Stomach (tissue), 9 donors: Measurements from ENCODE around the gene TP53. TPM values are rescaled to one million over a fixed set of nuclear protein-coding genes. Genes with fewer than 3 reads are reported as not detected.

Source experiments
- DNase-seq, 2 donors: peaks; one replicate each; pipeline versions ENCODE4 v3.0.0 to v3.0.0-alpha.2; 2013 to 2019
- H3K27ac ChIP-seq, 5 donors: fragments of 200-600 bp in 4 of 5; sonication (generic) in 4 of 5; one replicate each; pipeline ENCODE4 v1.5.1; 2013 to 2019; ENCODE audit warnings: mild to moderate bottlenecking in 1 of 5, moderate library complexity in 1 of 5
- H3K27me3 ChIP-seq, 3 donors: fragments of 200-600 bp; sonication (generic); one replicate each; pipeline ENCODE4 v1.5.1; 2017 to 2019; ENCODE audit warnings: mixed run types in 1 of 3
- H3K36me3 ChIP-seq, 4 donors: fragments of 200-600 bp; sonication (generic); 1 replicate in 3 of 4; 2 replicates in 1 of 4; pipeline ENCODE4 v1.5.1; 2016 to 2019
- H3K4me1 ChIP-seq, 4 donors: fragments of 200-600 bp; sonication (generic); one replicate each; pipeline ENCODE4 v1.5.1; 2016 to 2019
- H3K4me3 ChIP-seq, 4 donors: fragments of 200-600 bp; sonication (generic) in 3 of 4; one replicate each; pipeline ENCODE4 v1.5.1; 2016 to 2019; ENCODE audit warnings: mild to moderate bottlenecking in 1 of 4
- H3K9me3 ChIP-seq, 4 donors: fragments of 200-600 bp; sonication (generic); one replicate each; pipeline ENCODE4 v1.5.1; 2016 to 2019
- CTCF ChIP-seq, 7 experiments: fragments of 450-650 bp in 4 of 7; fragments of 200-600 bp in 3 of 7; sonication (generic) in 3 of 7; IDR thresholded peaks; one replicate each; pipeline ENCODE4 v1.5.1; 2016 to 2019; ENCODE audit warnings: antibody characterized with exemption in 7 of 7, control low read depth in 2 of 7, mild to moderate bottlenecking in 1 of 7
- EP300 ChIP-seq: sonication (generic); formaldehyde crosslinking; IDR thresholded peaks from one replicate; pipeline ENCODE4 v1.6.1; 2017; ENCODE audit warnings: antibody characterized with exemption
- POLR2A ChIP-seq, 4 donors: fragments of 450-650 bp; IDR thresholded peaks; one replicate each; pipeline ENCODE4 v1.6.1; 2016; ENCODE audit warnings: antibody characterized with exemption in 4 of 4, control low read depth in 2 of 4, mild to moderate bottlenecking in 1 of 4, moderate library complexity in 1 of 4
- POLR2AphosphoS5 ChIP-seq, 3 donors: sonication (generic); formaldehyde crosslinking; IDR thresholded peaks; one replicate each; pipeline ENCODE4 v1.6.1; 2016; ENCODE audit warnings: antibody characterized with exemption in 3 of 3
- WGBS, 5 donors: extraction: QIAGEN DNeasy Blood & Tissue Kit in 3 of 5; methylation state at CpG; one replicate each; pipeline versions ENCODE4 v1.1.5 to v1.1.7; 2013 to 2018; 5-methylcytosine and 5-hydroxymethylcytosine counted together
- intact Hi-C: fragments of 100-400 bp; cut with DNase I; formaldehyde crosslinking; loops from one replicate; pipeline ENCODE4 v1.15.1; 2023; ENCODE audit warnings: low total_unique reads
- polyA plus RNA-seq, 3 donors: library from polyadenylated mRNA; stranded (reverse); fragments of 200-250 nt; gene quantifications; one replicate each; pipeline ENCODE4 v1.2.3, GENCODE V29; 2013
- total RNA-seq, 5 donors: library from RNA; depleted of rRNA; stranded (reverse); fragments of >200 nt; gene quantifications; one replicate each; pipeline versions ENCODE4 v1.1.0 to v1.2.3, GENCODE V29; 2014 to 2016
- donor health status: healthy with polysubstance abuse.
- donor health status: Bipolar disorder and iron deficiency.
- donor health status: healthy.

Gene TP53
- total and polyA plus RNA-seq, 8 donors = 5.8 to 34.8 (median 22.0) TPM

GRCh38 chr17:7688808-7689316, 1.6 kb upstream of the TP53 start:
- H3K4me3 ChIP-seq = peak overlapping the region; percentile 80 to 95 (median 86)
- no peak for DNase-seq
- H3K4me1 ChIP-seq = peaks cover 22 to 42% (median 34%) of the 10 kb centered on the region in 4 donors
- TF ChIP-seq EP300 (no peak), POLR2AphosphoS5 (IDR thresholded peaks at IDR 0.05) (no peak), POLR2A (IDR thresholded peaks at IDR 0.05) (no peak), CTCF (IDR thresholded peaks at IDR 0.05) (no peak)
- 11 to 15% (median 13%) methylated on average over 13 of the region's 13 CpGs for WGBS, 5 donors
- peaks cover 0 to 29% (median 12%) of the 10 kb centered on the region in 4 donors for H3K36me3 ChIP-seq
- peak overlapping the region; percentile 37 to 98 (median 95) for H3K27ac ChIP-seq
- no peaks in the 10 kb centered on the region for H3K27me3 ChIP-seq
- H3K9me3 ChIP-seq = no peaks in the 10 kb centered on the region
- intact Hi-C loops = loop anchor here (10.0 kb wide), 1 partner anchor 54 kb away; the partner anchor contains the start of gene SHBG

DNA sequence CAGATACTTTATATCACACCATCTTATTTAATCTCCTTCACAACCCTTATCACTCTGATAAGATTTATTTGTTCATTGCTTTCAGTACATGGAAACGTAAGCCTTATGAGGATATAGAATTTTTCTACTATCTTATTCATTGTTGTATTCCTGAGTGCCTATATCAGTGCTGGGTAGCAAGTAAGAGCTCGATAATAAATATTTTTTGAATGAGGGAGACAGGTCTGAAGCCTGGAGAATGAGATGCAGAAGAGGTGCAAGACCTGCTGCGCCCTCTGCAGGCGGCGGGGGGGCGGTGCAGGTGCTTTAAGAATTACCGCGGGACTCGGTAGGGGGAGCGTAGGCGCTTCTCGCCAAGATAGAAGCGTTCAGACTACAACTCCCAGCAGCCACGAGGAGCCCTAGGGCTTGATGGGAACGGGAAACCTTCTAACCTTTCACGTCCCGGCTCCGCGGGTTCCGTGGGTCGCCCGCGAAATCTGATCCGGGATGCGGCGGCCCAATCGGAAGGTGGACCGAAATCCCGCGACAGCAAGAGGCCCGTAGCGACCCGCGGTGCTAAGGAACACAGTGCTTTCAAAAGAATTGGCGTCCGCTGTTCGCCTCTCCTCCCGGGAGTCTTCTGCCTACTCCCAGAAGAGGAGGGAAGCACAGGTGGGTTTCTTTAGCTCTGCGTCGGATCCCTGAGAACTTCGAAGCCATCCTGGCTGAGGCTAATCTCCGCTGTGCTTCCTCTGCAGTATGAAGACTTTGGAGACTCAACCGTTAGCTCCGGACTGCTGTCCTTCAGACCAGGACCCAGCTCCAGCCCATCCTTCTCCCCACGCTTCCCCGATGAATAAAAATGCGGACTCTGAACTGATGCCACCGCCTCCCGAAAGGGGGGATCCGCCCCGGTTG, 868 bp upstream of the TP53 start, which contains the start of gene WRAP53:
WRAP53 (plus strand) TSS at position 570 of the 900 bp plus-strand sequence; CDS start at position 742, 172 bp downstream.
- TF ChIP-seq POLR2A (IDR thresholded peaks at IDR 0.05) = no peak
- peak in 6 of 7 experiments; percentile 62 to 100 (median 99) for TF ChIP-seq CTCF (IDR thresholded peaks at IDR 0.05)
- TF ChIP-seq POLR2AphosphoS5 (IDR thresholded peaks at IDR 0.05) = peak; percentile 48 to 93 (median 64)
- no peak for TF ChIP-seq EP300
- H3K4me3 ChIP-seq = peak within 1 kb of the TSS; percentile 80 to 95 (median 86)
- peak; percentile 98 to 99 for DNase-seq
- intact Hi-C loops = loop anchor here (10.0 kb wide), 1 partner anchor 53 kb away; the partner anchor contains the start of gene SHBG
- H3K9me3 ChIP-seq = no peaks in the 10 kb centered on the region
- H3K36me3 ChIP-seq = peaks cover 0 to 24% (median 7%) of the 10 kb centered on the region in 4 donors
- H3K27ac ChIP-seq = peak within 1 kb of the TSS; percentile 83 to 98 (median 97)
- peaks cover 22 to 47% (median 35%) of the 10 kb centered on the region in 4 donors for H3K4me1 ChIP-seq
- WGBS, 5 donors = 0 to 1% (median 1%) methylated on average over 27 to 51 of the region's 51 CpGs
- no peaks in the 10 kb centered on the region for H3K27me3 ChIP-seq

- H3K27me3 ChIP-seq = no peaks in the 10 kb centered on the region
- peak; percentile 80 to 95 (median 89) for TF ChIP-seq POLR2AphosphoS5 (IDR thresholded peaks at IDR 0.05)
- no peak for TF ChIP-seq CTCF (IDR thresholded peaks at IDR 0.05)
- peak in 2 of 4 donors; percentile 43 to 69 for TF ChIP-seq POLR2A (IDR thresholded peaks at IDR 0.05)
- TF ChIP-seq EP300 = no peak
- DNase-seq = peak; percentile 76 to 93
- H3K4me3 ChIP-seq = peak overlapping the region; percentile 80 to 95 (median 86)
- peaks cover 0 to 9% (median under 1%) of the 10 kb centered on the region in 4 donors for H3K36me3 ChIP-seq
- no peaks in the 10 kb centered on the region for H3K9me3 ChIP-seq
- peak overlapping the region; percentile 83 to 98 (median 97) for H3K27ac ChIP-seq
- H3K4me1 ChIP-seq = peaks cover 22 to 52% (median 37%) of the 10 kb centered on the region in 4 donors
- intact Hi-C loops = loop anchor here (10.0 kb wide), 1 partner anchor 52 kb away; the partner anchor contains the start of gene SHBG
- WGBS, 5 donors = 0 to 1% (median 1%) methylated on average over 30 of the region's 30 CpGs
Measured at GRCh38 chr17:7686222-7687071, 843 bp downstream of the TP53 start.
